Activated T-helper 17 cell treated with anti-CD3 and anti-CD28 coated beads, Interleukin-2, amount 50 U/mL, for 72 hours (primary cell): Measurements from ENCODE around the gene HUS1. TPM values are rescaled to one million over a fixed set of nuclear protein-coding genes. Genes with fewer than 3 reads are reported as not detected.

Source experiments
- ATAC-seq: fragments of 150-1000 bp; cut with Tn5 transposase; replicated peaks from 2 replicates; pipeline ENCODE4 v1.10.0; 2021; ENCODE audit warnings: mild to moderate bottlenecking, moderate library complexity
- H3K27ac Mint-ChIP-seq: one replicate; pipeline ENCODE4 v1.8.0; 2022; ENCODE audit warnings: mixed read lengths
- H3K27me3 Mint-ChIP-seq: one replicate; pipeline ENCODE4 v1.8.0; 2022; ENCODE audit warnings: mixed read lengths
- H3K36me3 Mint-ChIP-seq: one replicate; pipeline ENCODE4 v1.8.0; 2022; ENCODE audit warnings: low read depth, mild to moderate bottlenecking, mixed read lengths
- H3K4me1 Mint-ChIP-seq: one replicate; pipeline ENCODE4 v1.8.0; 2022; ENCODE audit warnings: mixed read lengths
- H3K4me3 Mint-ChIP-seq: one replicate; pipeline ENCODE4 v1.8.0; 2022; ENCODE audit warnings: mild to moderate bottlenecking, mixed read lengths
- H3K9me3 Mint-ChIP-seq: one replicate; pipeline ENCODE4 v1.8.0; 2022; ENCODE audit warnings: mixed read lengths
- total RNA-seq, 2 donors: library from RNA; stranded (reverse); gene quantifications; one replicate each; pipeline ENCODE4 v1.2.3, GENCODE V29; 2022

Gene HUS1
- total RNA-seq, 2 donors from 2014 or later, result 50.0 to 59.7 TPM

GRCh38 chr7:47965456-47965855 is 14.0 kb downstream of the HUS1 start:
- no peak for ATAC-seq
- peaks cover 5% of the 10 kb centered on the region for H3K4me1 Mint-ChIP-seq
- peaks cover 100% of the 10 kb centered on the region for H3K36me3 Mint-ChIP-seq
- no peak overlapping the region for H3K4me3 Mint-ChIP-seq
- no peaks in the 10 kb centered on the region for H3K9me3 Mint-ChIP-seq
- H3K27me3 Mint-ChIP-seq, result no peaks in the 10 kb centered on the region
- no peak overlapping the region for H3K27ac Mint-ChIP-seq

GRCh38 chr7:47962262-47962661 is 17.2 kb downstream of the HUS1 start:
- ATAC-seq, result no peak
- no peak overlapping the region for H3K27ac Mint-ChIP-seq
- peaks cover 83% of the 10 kb centered on the region for H3K36me3 Mint-ChIP-seq
- H3K4me1 Mint-ChIP-seq, result no peaks in the 10 kb centered on the region
- H3K9me3 Mint-ChIP-seq, result no peaks in the 10 kb centered on the region
- H3K4me3 Mint-ChIP-seq, result no peak overlapping the region
- H3K27me3 Mint-ChIP-seq, result no peaks in the 10 kb centered on the region

- no peak for ATAC-seq
- H3K4me3 Mint-ChIP-seq, result no peak overlapping the region
- peaks cover 63% of the 10 kb centered on the region for H3K36me3 Mint-ChIP-seq
- H3K27ac Mint-ChIP-seq, result no peak overlapping the region
- H3K4me1 Mint-ChIP-seq, result no peaks in the 10 kb centered on the region
- no peaks in the 10 kb centered on the region for H3K27me3 Mint-ChIP-seq
- H3K9me3 Mint-ChIP-seq, result no peaks in the 10 kb centered on the region
These were observed 22.3 kb downstream of the HUS1 start for GRCh38 chr7:47957156-47957555.

- H3K27ac Mint-ChIP-seq, result peak overlapping the region; percentile 14
- no peak overlapping the region for H3K4me3 Mint-ChIP-seq
- H3K27me3 Mint-ChIP-seq, result no peaks in the 10 kb centered on the region
- peaks cover 54% of the 10 kb centered on the region for H3K36me3 Mint-ChIP-seq
- H3K4me1 Mint-ChIP-seq, result peaks cover 4% of the 10 kb centered on the region
- no peak for ATAC-seq
- H3K9me3 Mint-ChIP-seq, result no peaks in the 10 kb centered on the region
These were observed 23.2 kb downstream of the HUS1 start for GRCh38 chr7:47956220-47956619.

- H3K36me3 Mint-ChIP-seq, result peaks cover 45% of the 10 kb centered on the region
- no peaks in the 10 kb centered on the region for H3K27me3 Mint-ChIP-seq
- peak; percentile 70 for ATAC-seq
- H3K4me1 Mint-ChIP-seq, result peaks cover 4% of the 10 kb centered on the region
- H3K27ac Mint-ChIP-seq, result no peak overlapping the region
- H3K9me3 Mint-ChIP-seq, result no peaks in the 10 kb centered on the region
- H3K4me3 Mint-ChIP-seq, result no peak overlapping the region
These were observed 25.0 kb downstream of the HUS1 start for GRCh38 chr7:47954231-47954911.

GRCh38 chr7:47953822-47954221 is 25.6 kb downstream of the HUS1 start:
- peaks cover 4% of the 10 kb centered on the region for H3K4me1 Mint-ChIP-seq
- peak overlapping the region; percentile 26 for H3K27ac Mint-ChIP-seq
- H3K27me3 Mint-ChIP-seq, result no peaks in the 10 kb centered on the region
- H3K9me3 Mint-ChIP-seq, result no peaks in the 10 kb centered on the region
- peak; percentile 51 for ATAC-seq
- no peak overlapping the region for H3K4me3 Mint-ChIP-seq
- peaks cover 45% of the 10 kb centered on the region for H3K36me3 Mint-ChIP-seq

- no peak for ATAC-seq
- Mint-ChIP-seq H3K4me1 (peaks cover 4% of the 10 kb centered on the region), H3K27me3 (no peaks in the 10 kb centered on the region), H3K4me3 (no peak overlapping the region), H3K27ac (no peak overlapping the region), H3K9me3 (no peaks in the 10 kb centered on the region), H3K36me3 (peaks cover 30% of the 10 kb centered on the region)
These were observed 27.2 kb downstream of the HUS1 start for GRCh38 chr7:47952224-47952623.

GRCh38 chr7:47951374-47951773 is 28.0 kb downstream of the HUS1 start:
- no peaks in the 10 kb centered on the region for H3K9me3 Mint-ChIP-seq

GRCh38 chr7:47950714-47951113 is 28.7 kb downstream of the HUS1 start:
- ATAC-seq, result no peak
- Mint-ChIP-seq H3K4me3 (no peak overlapping the region), H3K9me3 (no peaks in the 10 kb centered on the region), H3K36me3 (peaks cover 15% of the 10 kb centered on the region), H3K27ac (no peak overlapping the region), H3K4me1 (peaks cover 4% of the 10 kb centered on the region), H3K27me3 (no peaks in the 10 kb centered on the region)

More at GRCh38 chr7:47951374-47951773, 28.0 kb downstream of the HUS1 start:
- Mint-ChIP-seq H3K27me3 (no peaks in the 10 kb centered on the region), H3K4me1 (peaks cover 4% of the 10 kb centered on the region), H3K27ac (no peak overlapping the region), H3K36me3 (peaks cover 22% of the 10 kb centered on the region), H3K4me3 (no peak overlapping the region)
- ATAC-seq, result no peak

- H3K27ac Mint-ChIP-seq, result no peak overlapping the region
- no peak for ATAC-seq
- peaks cover 4% of the 10 kb centered on the region for H3K4me1 Mint-ChIP-seq
- H3K9me3 Mint-ChIP-seq, result no peaks in the 10 kb centered on the region
- H3K27me3 Mint-ChIP-seq, result no peaks in the 10 kb centered on the region
- H3K4me3 Mint-ChIP-seq, result no peak overlapping the region
- peaks cover 5% of the 10 kb centered on the region for H3K36me3 Mint-ChIP-seq
These were observed 29.7 kb downstream of the HUS1 start for GRCh38 chr7:47949703-47950102.

GRCh38 chr7:47948141-47948790 is 31.1 kb downstream of the HUS1 start, which contains the start of gene PKD1L1:
PKD1L1 (minus strand) TSS chr7:47948466; CDS start chr7:47948440, 26 bp downstream.
- H3K4me3 Mint-ChIP-seq, result no peak within 1 kb of the TSS
- H3K27me3 Mint-ChIP-seq, result no peaks in the 10 kb centered on the region
- H3K4me1 Mint-ChIP-seq, result peaks cover 4% of the 10 kb centered on the region
- H3K27ac Mint-ChIP-seq, result no peak within 1 kb of the TSS
- ATAC-seq, result no peak
- H3K36me3 Mint-ChIP-seq, result no peaks in the 10 kb centered on the region
- H3K9me3 Mint-ChIP-seq, result no peaks in the 10 kb centered on the region

GRCh38 chr7:47947355-47947749 is 32.1 kb downstream of the HUS1 start:
- Mint-ChIP-seq H3K27me3 (no peaks in the 10 kb centered on the region), H3K4me1 (peaks cover 4% of the 10 kb centered on the region), H3K9me3 (no peaks in the 10 kb centered on the region), H3K4me3 (no peak overlapping the region), H3K36me3 (no peaks in the 10 kb centered on the region), H3K27ac (no peak overlapping the region)
- no peak for ATAC-seq

GRCh38 chr7:47946581-47947354 is 32.6 kb downstream of the HUS1 start:
- no peaks in the 10 kb centered on the region for H3K27me3 Mint-ChIP-seq
- no peaks in the 10 kb centered on the region for H3K9me3 Mint-ChIP-seq
- no peak overlapping the region for H3K4me3 Mint-ChIP-seq
- ATAC-seq, result peak; percentile 73
- no peak overlapping the region for H3K27ac Mint-ChIP-seq
- H3K36me3 Mint-ChIP-seq, result no peaks in the 10 kb centered on the region
- peaks cover 1% of the 10 kb centered on the region for H3K4me1 Mint-ChIP-seq

- Mint-ChIP-seq H3K4me3 (no peak overlapping the region), H3K4me1 (no peaks in the 10 kb centered on the region), H3K27ac (no peak overlapping the region), H3K27me3 (no peaks in the 10 kb centered on the region), H3K9me3 (no peaks in the 10 kb centered on the region), H3K36me3 (no peaks in the 10 kb centered on the region)
- ATAC-seq, result peak; percentile 56
These were observed 34.0 kb downstream of the HUS1 start for GRCh38 chr7:47945261-47946015.
